CD1c-positive myeloid dendritic cell (primary cell): Measurements from ENCODE around the gene MT1E.
"Not testable (repeated sequence)": the region's sequence is repeated elsewhere in the genome, so short reads cannot be mapped to it uniquely, and the experiment has no call there.

Source experiments
- DNase-seq: peaks from one replicate; pipeline ENCODE4 v3.0.0-alpha.2; 2016; ENCODE audit errors: extremely low spot score

The MT1E gene

GRCh38 chr16:56607109-56607618 is 18.4 kb upstream of the MT1E start:
- peak; percentile 26 for DNase-seq

GRCh38 chr16:56607675-56608042 is 17.9 kb upstream of the MT1E start:
- no peak for DNase-seq

- DNase-seq = peak; percentile 98
Observed at GRCh38 chr16:56608043-56608875, 17.3 kb upstream of the MT1E start, which contains the start of gene MT2A. Gene MT2A (plus strand): TSS chr16:56608584. CDS start chr16:56608656, 72 bp downstream.

GRCh38 chr16:56608876-56609462 is 16.6 kb upstream of the MT1E start:
- DNase-seq = no peak

GRCh38 chr16:56609463-56609921 is 16.1 kb upstream of the MT1E start:
- DNase-seq = peak; percentile 98

GRCh38 chr16:56610017-56610608 is 15.5 kb upstream of the MT1E start:
- peak; percentile 93 for DNase-seq

- no peak for DNase-seq
Observed at GRCh38 chr16:56610609-56611111, 14.9 kb upstream of the MT1E start.

GRCh38 chr16:56611281-56611833 is 14.2 kb upstream of the MT1E start:
- no peak for DNase-seq

- no peak for DNase-seq
Observed at GRCh38 chr16:56613706-56614105, 11.9 kb upstream of the MT1E start.

- DNase-seq = no peak
Observed at GRCh38 chr16:56614549-56614991, 11.0 kb upstream of the MT1E start.

GRCh38 chr16:56615353-56615752 is 10.2 kb upstream of the MT1E start:
- DNase-seq = no peak

- no peak for DNase-seq
Observed at GRCh38 chr16:56616608-56617211, 8.9 kb upstream of the MT1E start.

GRCh38 chr16:56617212-56618085 is 8.1 kb upstream of the MT1E start:
- peak; percentile 39 for DNase-seq

GRCh38 chr16:56618138-56618537 is 7.4 kb upstream of the MT1E start:
- DNase-seq = no peak

- no peak for DNase-seq
Observed at GRCh38 chr16:56620339-56620897, 5.2 kb upstream of the MT1E start.

- not testable (repeated sequence) for DNase-seq
Observed at GRCh38 chr16:56621665-56622445, 3.7 kb upstream of the MT1E start.

GRCh38 chr16:56623184-56623583 is 2.4 kb upstream of the MT1E start:
- DNase-seq = not testable (repeated sequence)

GRCh38 chr16:56623637-56624036 is 1.9 kb upstream of the MT1E start:
- DNase-seq = no peak

- DNase-seq = no peak
Observed at GRCh38 chr16:56625943-56626654, 518 bp downstream of the MT1E start.
